Right lobe of liver (tissue), 6 donors: Measurements from ENCODE around the gene SLITRK2. TPM values are rescaled to one million over a fixed set of nuclear protein-coding genes. Genes with fewer than 3 reads are reported as not detected.

Experiments used
- ATAC-seq, 4 donors: fragments of 200-7000 bp; cut with Tn5 transposase; one replicate each; pipeline ENCODE4 v1.9.1; 2020; ENCODE audit warnings: mild to moderate bottlenecking in 4 of 4, moderate library complexity in 4 of 4
- DNase-seq, 3 donors: peaks; one replicate each; pipeline ENCODE4 v3.0.0-alpha.2; 2020
- H3K27ac ChIP-seq, 3 donors: fragments of 200-600 bp; one replicate each; pipeline ENCODE4 v1.8.0; 2022
- H3K27me3 ChIP-seq, 2 donors: fragments of 200-600 bp; one replicate each; pipeline ENCODE4 v1.8.0; 2022
- H3K36me3 ChIP-seq, 4 donors: fragments of 200-600 bp; sonication (generic) in 1 of 4; one replicate each; pipeline versions ENCODE4 v1.5.1 to v1.8.0; 2017 to 2022; ENCODE audit warnings: control low read depth in 1 of 4
- H3K4me1 ChIP-seq, 4 donors: fragments of 200-600 bp; sonication (generic) in 1 of 4; one replicate each; pipeline versions ENCODE4 v1.5.1 to v1.8.0; 2017 to 2022; ENCODE audit warnings: control low read depth in 1 of 4
- H3K4me3 ChIP-seq, 3 donors: fragments of 200-600 bp; one replicate each; pipeline ENCODE4 v1.8.0; 2022
- H3K9me3 ChIP-seq, 4 donors: fragments of 200-600 bp; sonication (generic) in 1 of 4; one replicate each; pipeline versions ENCODE4 v1.5.1 to v1.8.0; 2017 to 2022; ENCODE audit warnings: control low read depth in 1 of 4
- CTCF ChIP-seq, 4 donors: fragments of 200-600 bp in 3 of 4; fragments of 450-650 bp in 1 of 4; IDR thresholded peaks; one replicate each; pipeline versions ENCODE4 v1.5.1 to v1.8.0; 2016 to 2022; ENCODE audit warnings: antibody characterized with exemption in 4 of 4, mild to moderate bottlenecking in 2 of 4
- POLR2A ChIP-seq: fragments of 450-650 bp; IDR thresholded peaks from one replicate; pipeline ENCODE4 v1.6.1; 2017; ENCODE audit warnings: antibody characterized with exemption, mild to moderate bottlenecking
- WGBS: methylation state at CpG from one replicate; pipeline ENCODE4 v1.1.6; 2018; ENCODE audit warnings: low coverage, low lambda C conversion rate; ENCODE audit not compliant: insufficient coverage; ENCODE audit errors: missing lambda C conversion rate; 5-methylcytosine and 5-hydroxymethylcytosine counted together
- intact Hi-C, 2 donors: fragments of 100-400 bp; cut with DNase I; formaldehyde crosslinking; loops; one replicate each; pipeline versions ENCODE4 v1.11.2 to v1.14.1; 2022
- total RNA-seq, 6 experiments: library from RNA; depleted of rRNA in 2 of 6; stranded (reverse); fragments of >200 nt in 2 of 6; fragmentation: NEBNext Ultra II Directional in 3 of 6; extraction: Animal tissue kit (Norgen Biotek cat#: 25700) in 3 of 6; gene quantifications; one replicate each; pipeline versions ENCODE4 v1.1.0 to v1.2.4, GENCODE V29; 2016 to 2023
- donor health status: DM: no; HTN: yes; CAD: no.
- donor health status: DM: no; HTN: no; CAD: no.
- donor health status: DM: no; HTN: no; CAD: no.
- donor health status: DM: no; HTN: yes; CAD: no.
- donor health status: DM: no; HTN: yes; CAD: no.

Gene SLITRK2
- total RNA-seq, 6 experiments from 2014 or later = 0.04 to 0.23 (median 0.06) TPM; not detected in 1

- no peak for ATAC-seq
These were observed 27.3 kb downstream of the SLITRK2 start for GRCh38 chrX:145844886-145845285.

GRCh38 chrX:145848448-145848847 lies 30.8 kb downstream of the SLITRK2 start:
- H3K27ac ChIP-seq = no peak overlapping the region
- intact Hi-C loops = no loop called here
- ATAC-seq = no peak
- no peak for DNase-seq
- 83% methylated on average over 2 of the region's 2 CpGs for WGBS
- no peaks in the 10 kb centered on the region for H3K36me3 ChIP-seq
- H3K27me3 ChIP-seq = no peaks in the 10 kb centered on the region
- H3K4me3 ChIP-seq = no peak overlapping the region
- no peaks in the 10 kb centered on the region for H3K4me1 ChIP-seq
- no peak for TF ChIP-seq POLR2A
- H3K9me3 ChIP-seq = no peaks in the 10 kb centered on the region

More at GRCh38 chrX:145844886-145845285, 27.3 kb downstream of the SLITRK2 start:
- Histone ChIP-seq H3K4me3 (no peak overlapping the region), H3K36me3 (no peaks in the 10 kb centered on the region), H3K4me1 (no peaks in the 10 kb centered on the region), H3K27me3 (no peaks in the 10 kb centered on the region), H3K9me3 (no peaks in the 10 kb centered on the region), H3K27ac (no peak overlapping the region)
- intact Hi-C loops = no loop called here
- 74% methylated on average over 6 of the region's 7 CpGs for WGBS
- TF ChIP-seq POLR2A = no peak
- no peak for TF ChIP-seq CTCF (IDR thresholded peaks at IDR 0.05)
- DNase-seq = no peak

- no peaks in the 10 kb centered on the region for H3K9me3 ChIP-seq
- H3K4me3 ChIP-seq = no peak overlapping the region
- no peaks in the 10 kb centered on the region for H3K4me1 ChIP-seq
- DNase-seq (no peak), ATAC-seq (no peak)
- 37% methylated on average over 7 of the region's 11 CpGs for WGBS
- TF ChIP-seq POLR2A (no peak), CTCF (IDR thresholded peaks at IDR 0.05) (no peak)
- no peaks in the 10 kb centered on the region for H3K36me3 ChIP-seq
- no peaks in the 10 kb centered on the region for H3K27me3 ChIP-seq
- intact Hi-C loops = no loop called here
- no peak overlapping the region for H3K27ac ChIP-seq
These were observed 31.2 kb downstream of the SLITRK2 start for GRCh38 chrX:145848857-145849256.

- H3K4me3 ChIP-seq = no peak overlapping the region
- peaks cover 0 to 4% of the 10 kb centered on the region in 2 donors for H3K27me3 ChIP-seq
- 71% methylated on average over 12 of the region's 13 CpGs for WGBS
- DNase-seq (no peak), ATAC-seq (no peak)
- H3K36me3 ChIP-seq = no peaks in the 10 kb centered on the region
- intact Hi-C loops = no loop called here
- H3K27ac ChIP-seq = no peak overlapping the region
- H3K9me3 ChIP-seq = no peaks in the 10 kb centered on the region
- TF ChIP-seq CTCF (IDR thresholded peaks at IDR 0.05) = no peak
- TF ChIP-seq POLR2A = no peak
- H3K4me1 ChIP-seq = no peaks in the 10 kb centered on the region
These were observed 35.6 kb downstream of the SLITRK2 start for GRCh38 chrX:145853181-145853580.

- DNase-seq = no peak
- no peaks in the 10 kb centered on the region for H3K9me3 ChIP-seq
- 73% methylated on average over 4 of the region's 4 CpGs for WGBS
- peaks cover 0 to 4% of the 10 kb centered on the region in 2 donors for H3K27me3 ChIP-seq
- H3K4me1 ChIP-seq = no peaks in the 10 kb centered on the region
- H3K36me3 ChIP-seq = no peaks in the 10 kb centered on the region
- no peak for ATAC-seq
- no peak overlapping the region for H3K27ac ChIP-seq
- intact Hi-C loops = no loop called here
- TF ChIP-seq CTCF (IDR thresholded peaks at IDR 0.05) = no peak
- no peak for TF ChIP-seq POLR2A
- no peak overlapping the region for H3K4me3 ChIP-seq
These were observed 38.6 kb downstream of the SLITRK2 start for GRCh38 chrX:145856181-145856580.
